ENCODE results near the gene OSBP2.
A peak's percentile ranks its signal among the peaks of the same experiment; 100 is the strongest.

Gene OSBP2

GRCh38 chr22:30906946-30907345 lies 212.3 kb downstream of the OSBP2 start:
- DNase-seq = no peak

GRCh38 chr22:30908051-30908461 lies 213.4 kb downstream of the OSBP2 start:
- DNase-seq = no peak

GRCh38 chr22:30909306-30909705 lies 214.6 kb downstream of the OSBP2 start:
- DNase-seq = no peak

GRCh38 chr22:30910358-30910757 lies 215.7 kb downstream of the OSBP2 start:
- no peak for DNase-seq

- no peak for DNase-seq
These were observed 224.1 kb downstream of the OSBP2 start for GRCh38 chr22:30918761-30919160.

- no peak for DNase-seq
These were observed 225.3 kb downstream of the OSBP2 start for GRCh38 chr22:30919973-30920372.

- DNase-seq = peak; percentile 83
These were observed 225.7 kb downstream of the OSBP2 start for GRCh38 chr22:30920407-30920806.

- no peak for DNase-seq
These were observed 226.4 kb downstream of the OSBP2 start for GRCh38 chr22:30921108-30921507.

GRCh38 chr22:30922151-30922611 lies 227.5 kb downstream of the OSBP2 start:
- DNase-seq = peak; percentile 75

- DNase-seq = no peak
These were observed 228.7 kb downstream of the OSBP2 start for GRCh38 chr22:30923168-30923900.

GRCh38 chr22:30925667-30926066 lies 231.0 kb downstream of the OSBP2 start:
- no peak for DNase-seq

GRCh38 chr22:30926706-30927105 lies 232.0 kb downstream of the OSBP2 start:
- no peak for DNase-seq

GRCh38 chr22:30927806-30928205 lies 233.1 kb downstream of the OSBP2 start:
- no peak for DNase-seq

GRCh38 chr22:30928401-30928800 lies 233.7 kb downstream of the OSBP2 start:
- DNase-seq = no peak

GRCh38 chr22:30930228-30930627 lies 235.6 kb downstream of the OSBP2 start:
- DNase-seq = no peak

- no peak for DNase-seq
These were observed 237.0 kb downstream of the OSBP2 start for GRCh38 chr22:30931541-30932300.

GRCh38 chr22:30932661-30933060 lies 238.0 kb downstream of the OSBP2 start:
- no peak for DNase-seq

- DNase-seq = no peak
These were observed 238.8 kb downstream of the OSBP2 start for GRCh38 chr22:30933457-30933856.

GRCh38 chr22:30934053-30934452 lies 239.4 kb downstream of the OSBP2 start:
- no peak for DNase-seq

- peak; percentile 7 for DNase-seq
These were observed 246.2 kb downstream of the OSBP2 start for GRCh38 chr22:30940685-30941362.

GRCh38 chr22:30941363-30941740 lies 246.7 kb downstream of the OSBP2 start:
- DNase-seq = no peak

- peak; percentile 32 for DNase-seq
These were observed 248.7 kb downstream of the OSBP2 start for GRCh38 chr22:30943368-30943767.

GRCh38 chr22:30944986-30945385 lies 250.3 kb downstream of the OSBP2 start:
- DNase-seq = no peak

- no peak for DNase-seq
These were observed 251.0 kb downstream of the OSBP2 start for GRCh38 chr22:30945653-30946052.
